Erythroblast (primary cell): ENCODE data around the gene SLC29A4.
"Not testable (repeated sequence)": the region's sequence is repeated elsewhere in the genome, so short reads cannot be mapped to it uniquely, and the experiment has no call there.

ENCODE experiments used
- DNase-seq, 2 experiments: peaks; one replicate each; lab custom pipeline; 2025; lab: John Stamatoyannopoulos, UW
- GATA1 ChIP-seq: IDR thresholded peaks from 2 replicates; pipeline ENCODE4 v1.6.1; 2011; ENCODE audit warnings: low read depth, mild to moderate bottlenecking, control low read depth, low read length, moderate library complexity
- POLR2A ChIP-seq: IDR thresholded peaks from 2 replicates; pipeline ENCODE4 v1.6.1; 2011; ENCODE audit warnings: mild to moderate bottlenecking, low read length

SLC29A4 gene

DNA sequence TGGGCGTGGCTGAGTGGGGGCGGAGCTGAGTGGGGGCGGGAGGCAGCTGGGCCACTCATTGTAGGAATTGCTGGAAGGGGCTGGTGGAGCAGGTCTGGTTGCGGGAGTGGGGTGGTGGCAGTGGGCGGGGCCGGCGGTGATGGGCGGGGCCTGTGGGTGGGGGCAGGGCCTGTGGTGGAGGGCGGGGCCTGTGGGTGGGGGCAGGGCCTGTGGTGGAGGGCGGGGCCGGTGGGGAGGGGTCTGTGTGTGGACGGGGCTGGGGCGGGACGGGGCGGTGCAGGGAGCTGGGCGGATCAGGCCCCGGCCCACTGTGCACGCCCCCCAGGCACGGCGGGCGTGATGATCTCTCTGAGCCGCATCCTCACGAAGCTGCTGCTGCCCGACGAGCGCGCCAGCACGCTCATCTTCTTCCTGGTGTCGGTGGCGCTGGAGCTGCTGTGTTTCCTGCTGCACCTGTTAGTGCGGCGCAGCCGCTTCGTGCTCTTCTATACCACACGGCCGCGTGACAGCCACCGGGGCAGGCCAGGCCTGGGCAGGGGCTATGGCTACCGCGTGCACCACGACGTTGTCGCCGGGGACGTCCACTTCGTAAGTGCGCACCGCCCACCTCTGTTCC is 14.0 kb downstream of the SLC29A4 start:
- TF ChIP-seq GATA1 (no peak), POLR2A (no peak)
- DNase-seq: peak; percentile 75 to 77

DNA sequence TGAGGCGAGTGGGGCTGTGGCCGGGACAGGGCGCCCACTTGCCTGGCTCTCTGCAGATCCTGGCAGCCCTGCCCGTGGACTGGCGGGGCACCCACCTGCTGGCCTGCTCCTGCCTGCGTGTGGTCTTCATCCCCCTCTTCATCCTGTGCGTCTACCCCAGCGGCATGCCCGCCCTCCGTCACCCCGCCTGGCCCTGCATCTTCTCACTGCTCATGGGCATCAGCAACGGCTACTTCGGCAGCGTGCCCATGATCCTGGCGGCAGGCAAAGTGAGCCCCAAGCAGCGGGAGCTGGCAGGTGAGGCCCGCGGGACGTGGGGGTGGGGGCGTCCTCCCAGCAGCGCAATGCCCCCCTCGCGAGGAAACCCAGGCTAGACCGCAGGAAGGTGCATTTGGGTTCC is 17.6 kb downstream of the SLC29A4 start:
- no peak for TF ChIP-seq POLR2A
- no peak for TF ChIP-seq GATA1
- no peak for DNase-seq

DNA sequence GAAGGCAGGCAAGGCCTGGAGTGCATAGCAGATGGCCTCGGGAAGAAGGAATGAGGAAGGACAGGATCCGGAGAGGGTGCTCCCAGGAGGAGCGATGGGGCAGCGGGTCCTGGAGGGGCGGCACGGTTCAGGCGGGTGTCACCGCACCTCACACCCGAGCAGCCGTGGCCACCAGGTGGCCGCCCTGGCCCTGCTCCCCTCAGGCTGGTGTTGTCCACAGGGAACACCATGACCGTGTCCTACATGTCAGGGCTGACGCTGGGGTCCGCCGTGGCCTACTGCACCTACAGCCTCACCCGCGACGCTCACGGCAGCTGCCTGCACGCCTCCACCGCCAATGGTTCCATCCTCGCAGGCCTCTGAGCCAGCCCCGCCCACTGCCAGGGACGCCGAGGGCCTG is 19.8 kb downstream of the SLC29A4 start:
- DNase-seq: no peak
- TF ChIP-seq POLR2A (no peak), GATA1 (no peak)

- DNase-seq: no peak
- TF ChIP-seq GATA1: no peak
- no peak for TF ChIP-seq POLR2A
Observed at GRCh38 chr7:5303061-5303460, 20.3 kb downstream of the SLC29A4 start.

GRCh38 chr7:5303591-5304505 is 21.1 kb downstream of the SLC29A4 start:
- no peak for TF ChIP-seq POLR2A
- TF ChIP-seq GATA1: no peak
- no peak for DNase-seq

GRCh38 chr7:5305050-5305449 is 22.3 kb downstream of the SLC29A4 start:
- DNase-seq: not testable (repeated sequence)

DNA sequence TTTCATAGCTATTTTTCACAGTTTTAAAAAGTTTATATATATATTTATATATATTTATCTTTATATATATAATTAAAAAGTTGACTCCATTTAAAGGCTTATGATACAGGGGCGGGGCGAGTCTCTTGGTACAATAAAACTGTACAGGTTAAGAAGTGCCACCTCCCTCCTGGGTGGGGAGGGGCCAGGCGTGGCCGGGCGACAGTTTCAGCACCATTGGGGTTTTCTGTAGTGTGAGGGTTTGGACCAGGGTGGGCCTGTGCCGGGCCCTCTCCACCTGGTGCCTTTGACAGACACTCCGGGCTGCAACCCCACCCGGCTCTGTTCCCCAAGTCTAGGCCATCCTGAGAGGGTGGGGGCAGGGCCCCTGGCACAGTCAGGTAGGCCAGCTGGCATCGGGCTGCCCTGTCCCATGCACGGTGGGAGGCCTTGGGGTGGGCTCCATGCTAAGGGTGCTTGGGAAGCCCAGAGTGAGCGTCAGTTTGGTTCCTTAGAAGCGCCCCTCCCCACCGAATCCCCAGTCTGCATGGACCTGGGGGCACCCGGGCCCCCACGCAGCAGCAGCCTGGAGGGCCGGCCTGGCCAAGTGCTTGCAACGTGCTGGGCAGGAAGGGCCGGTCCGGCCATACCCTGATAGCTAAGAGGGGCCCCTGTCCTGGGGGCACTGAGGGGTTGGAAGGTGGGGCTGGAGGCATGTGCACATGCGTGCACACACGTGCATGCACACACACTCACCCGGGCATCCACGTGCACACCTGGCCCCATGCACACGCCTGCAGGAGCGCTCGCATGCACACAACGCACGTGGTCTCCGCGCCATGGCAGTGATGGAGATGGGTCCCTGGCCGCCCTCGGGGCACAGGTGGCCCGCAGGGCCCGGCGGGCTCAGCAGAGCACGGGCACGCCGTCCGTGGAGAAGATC is 24.7 kb downstream of the SLC29A4 start:
- DNase-seq: not testable (repeated sequence)

DNA sequence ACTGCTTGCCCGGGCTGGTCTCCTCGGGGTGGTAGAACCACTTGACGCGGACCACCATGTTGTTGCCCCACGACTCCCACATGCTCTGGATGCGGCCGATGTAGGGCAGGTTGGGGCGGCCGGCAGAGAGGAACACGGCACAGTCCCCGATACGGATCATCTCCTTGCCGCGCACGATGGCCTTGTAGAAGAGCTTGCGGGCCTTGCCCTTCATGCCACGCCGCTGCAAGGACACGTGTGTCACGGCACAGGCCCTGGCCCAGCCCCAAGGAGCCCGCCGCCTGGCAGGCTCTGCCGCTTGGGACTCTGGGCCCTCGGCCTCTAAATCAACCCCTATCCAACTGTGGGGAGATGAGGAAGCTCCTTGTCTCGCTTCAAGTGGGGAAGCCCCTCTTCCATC is 26.4 kb downstream of the SLC29A4 start:
- DNase-seq: no peak
- TF ChIP-seq GATA1: no peak
- no peak for TF ChIP-seq POLR2A

- TF ChIP-seq POLR2A (no peak), GATA1 (no peak)
- DNase-seq: no peak
Observed at GRCh38 chr7:5310822-5311405, 28.2 kb downstream of the SLC29A4 start.

GRCh38 chr7:5312276-5313070 is 29.7 kb downstream of the SLC29A4 start:
- not testable (repeated sequence) for DNase-seq

GRCh38 chr7:5313076-5313885 is 30.5 kb downstream of the SLC29A4 start:
- not testable (repeated sequence) for DNase-seq

DNA sequence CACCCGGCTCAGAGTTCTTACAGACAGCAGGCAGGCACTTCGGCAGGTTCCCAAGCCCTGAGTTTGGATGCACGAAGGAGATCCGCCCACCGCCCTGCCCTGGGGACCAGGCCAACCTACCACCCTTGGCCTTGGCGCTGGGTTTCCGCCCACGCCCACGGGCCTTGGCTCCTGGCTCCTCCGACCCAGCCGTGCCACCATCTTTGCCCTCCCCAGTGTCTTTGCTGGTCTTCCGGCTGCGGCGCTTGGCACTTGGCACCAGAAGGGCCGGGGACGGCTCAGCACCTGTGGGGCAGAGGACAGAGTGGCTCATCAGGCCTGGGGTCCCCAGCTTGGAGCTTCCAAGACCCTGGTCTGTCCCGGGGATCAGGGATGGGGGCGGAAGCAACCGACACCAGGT is 32.1 kb downstream of the SLC29A4 start:
- TF ChIP-seq GATA1 (no peak), POLR2A (no peak)
- DNase-seq: no peak

- TF ChIP-seq POLR2A: no peak
- TF ChIP-seq GATA1: no peak
- no peak for DNase-seq
Observed at GRCh38 chr7:5315761-5316160, 33.0 kb downstream of the SLC29A4 start.

GRCh38 chr7:5318613-5319012 is 35.9 kb downstream of the SLC29A4 start:
- DNase-seq: not testable (repeated sequence)
